Ectodermal cell (in vitro differentiated cells): Measurements from ENCODE around the gene TIPRL.
"Not testable (repeated sequence)": the region's sequence is repeated elsewhere in the genome, so short reads cannot be mapped to it uniquely, and the experiment has no call there.

Source experiments
- H3K27ac ChIP-seq: 2 replicates; pipeline ENCODE4 v1.7.0; 2013; ENCODE audit warnings: mild to moderate bottlenecking, low read depth, low read length; ENCODE audit not compliant: insufficient read depth, poor library complexity, severe bottlenecking
- H3K27me3 ChIP-seq: 2 replicates; pipeline ENCODE4 v1.7.0; 2013; ENCODE audit warnings: mild to moderate bottlenecking, low read length; ENCODE audit not compliant: insufficient read depth, control insufficient read depth, poor library complexity, severe bottlenecking
- H3K36me3 ChIP-seq: one replicate; pipeline ENCODE4 v1.7.0; 2013; ENCODE audit warnings: low read length; ENCODE audit not compliant: control insufficient read depth, insufficient read depth
- H3K4me1 ChIP-seq: one replicate; pipeline ENCODE4 v1.7.0; 2013; ENCODE audit warnings: low read length; ENCODE audit not compliant: control insufficient read depth, insufficient read depth
- H3K4me3 ChIP-seq: 2 replicates; pipeline ENCODE4 v1.7.0; 2013; ENCODE audit warnings: low read depth, low read length, control low read depth; ENCODE audit not compliant: insufficient read depth
- H3K9me3 ChIP-seq: 2 replicates; pipeline ENCODE4 v1.7.0; 2013; ENCODE audit warnings: mild to moderate bottlenecking, low read length, moderate library complexity; ENCODE audit not compliant: control insufficient read depth
- WGBS, 2 experiments: methylation state at CpG; one replicate each; pipeline ENCODE4 v1.1.7; 2013; ENCODE audit warnings: missing lambda C conversion rate in 2 of 2; 5-methylcytosine and 5-hydroxymethylcytosine counted together

TIPRL gene

DNA sequence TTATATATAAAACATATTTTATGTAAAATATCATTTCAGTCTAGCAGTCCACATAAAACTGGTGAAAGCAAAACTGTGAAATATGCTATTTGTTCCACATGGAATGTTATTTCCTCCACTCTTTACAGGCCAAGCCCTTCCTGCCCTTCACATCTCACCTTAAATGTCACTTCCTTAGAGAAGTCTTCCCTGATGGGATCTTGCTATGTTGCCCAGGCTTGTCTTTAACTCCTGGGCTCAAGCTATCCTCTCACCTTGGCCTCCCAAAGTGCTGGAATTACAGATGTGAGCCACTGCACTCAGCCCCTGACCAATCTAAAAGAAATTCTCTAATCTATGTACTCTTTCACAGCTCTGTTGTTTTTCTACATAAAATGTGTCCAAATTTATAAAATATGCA is 39.7 kb upstream of the TIPRL start:
- Histone ChIP-seq H3K27me3 (no peaks in the 10 kb centered on the region), H3K36me3 (no peaks in the 10 kb centered on the region), H3K4me3 (no peak overlapping the region), H3K27ac (no peak overlapping the region), H3K9me3 (no peaks in the 10 kb centered on the region), H3K4me1 (peaks cover 21% of the 10 kb centered on the region)

- no peak overlapping the region for H3K4me3 ChIP-seq
- H3K4me1 ChIP-seq = peaks cover 5% of the 10 kb centered on the region
- 87 to 91% methylated on average over 2 to 3 of the region's 3 CpGs for WGBS, 2 experiments
- H3K27me3 ChIP-seq = no peaks in the 10 kb centered on the region
- H3K36me3 ChIP-seq = no peaks in the 10 kb centered on the region
- no peaks in the 10 kb centered on the region for H3K9me3 ChIP-seq
- H3K27ac ChIP-seq = no peak overlapping the region
These were observed 36.8 kb upstream of the TIPRL start for GRCh38 chr1:168141871-168142385.

DNA sequence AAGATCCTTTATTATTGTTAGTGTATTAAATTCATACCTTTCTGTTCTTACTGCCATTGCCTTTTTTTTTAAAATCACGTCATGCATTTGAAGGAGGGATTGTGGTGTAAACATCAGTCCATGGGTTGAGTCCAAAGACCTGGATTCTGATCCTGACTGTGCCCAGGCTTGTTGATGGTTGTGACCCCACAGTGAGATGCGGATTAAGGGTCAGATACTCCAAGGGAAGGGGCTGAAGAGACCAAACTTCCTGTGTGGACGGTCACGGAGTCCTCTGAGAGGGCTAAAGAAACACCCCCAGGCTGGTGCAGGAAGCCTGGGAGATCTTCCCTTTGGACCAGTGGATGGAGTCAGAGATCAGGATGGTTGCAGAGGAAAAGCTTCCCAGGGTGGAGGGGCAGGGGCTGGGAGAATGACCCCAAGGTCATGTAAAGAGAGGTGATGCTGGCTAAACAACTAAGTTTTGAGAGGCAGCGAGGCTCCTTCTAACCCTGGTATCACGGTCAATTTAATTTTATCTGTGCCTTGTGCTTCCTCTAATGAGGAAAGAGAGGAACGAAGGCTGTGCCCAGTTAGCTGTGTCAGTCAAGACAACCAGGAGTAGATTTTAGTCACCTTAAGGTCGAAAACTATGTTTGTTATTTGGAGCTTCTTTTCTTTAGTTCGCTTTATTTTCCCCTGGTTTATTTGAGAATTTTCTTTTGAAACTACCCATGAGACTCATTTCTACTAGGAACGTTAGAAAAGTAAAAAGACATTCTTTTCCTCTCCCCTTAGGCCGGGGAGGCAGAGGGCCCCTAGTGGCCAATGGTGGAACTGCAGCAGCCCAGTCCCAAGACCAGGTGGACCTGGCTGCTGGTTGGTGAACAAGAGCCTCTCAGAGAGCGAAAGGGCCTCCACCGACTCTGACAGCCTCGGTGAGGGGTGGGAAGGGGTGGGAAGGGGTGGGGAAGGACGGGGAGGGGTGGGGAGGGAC is 33.3 kb upstream of the TIPRL start:
- no peaks in the 10 kb centered on the region for H3K36me3 ChIP-seq
- 47 to 53% methylated on average over 10 to 11 of the region's 15 CpGs for WGBS, 2 experiments
- H3K4me3 ChIP-seq = no peak overlapping the region
- no peaks in the 10 kb centered on the region for H3K9me3 ChIP-seq
- H3K4me1 ChIP-seq = no peaks in the 10 kb centered on the region
- no peaks in the 10 kb centered on the region for H3K27me3 ChIP-seq
- H3K27ac ChIP-seq = no peak overlapping the region

GRCh38 chr1:168146160-168146539 is 32.6 kb upstream of the TIPRL start:
- H3K9me3 ChIP-seq = no peaks in the 10 kb centered on the region
- no peak overlapping the region for H3K27ac ChIP-seq
- no peak overlapping the region for H3K4me3 ChIP-seq
- H3K27me3 ChIP-seq = no peaks in the 10 kb centered on the region
- H3K36me3 ChIP-seq = no peaks in the 10 kb centered on the region
- WGBS, 2 experiments = 86% methylated on average over 2 of the region's 5 CpGs; no CpG with 5 or more reads in 1 of the 2 experiments
- H3K4me1 ChIP-seq = no peaks in the 10 kb centered on the region

- no peaks in the 10 kb centered on the region for H3K36me3 ChIP-seq
- 89 to 94% methylated on average over 10 to 11 of the region's 11 CpGs for WGBS, 2 experiments
- no peak overlapping the region for H3K4me3 ChIP-seq
- no peaks in the 10 kb centered on the region for H3K4me1 ChIP-seq
- no peaks in the 10 kb centered on the region for H3K27me3 ChIP-seq
- no peak overlapping the region for H3K27ac ChIP-seq
- H3K9me3 ChIP-seq = no peaks in the 10 kb centered on the region
These were observed 32.1 kb upstream of the TIPRL start for GRCh38 chr1:168146626-168147025.

- no peaks in the 10 kb centered on the region for H3K27me3 ChIP-seq
- no peak overlapping the region for H3K27ac ChIP-seq
- H3K9me3 ChIP-seq = no peaks in the 10 kb centered on the region
- H3K36me3 ChIP-seq = no peaks in the 10 kb centered on the region
- no peak overlapping the region for H3K4me3 ChIP-seq
- no peaks in the 10 kb centered on the region for H3K4me1 ChIP-seq
- WGBS, 2 experiments = 70 to 74% methylated on average over 4 of the region's 4 CpGs
These were observed 29.8 kb upstream of the TIPRL start for GRCh38 chr1:168148916-168149315.

DNA sequence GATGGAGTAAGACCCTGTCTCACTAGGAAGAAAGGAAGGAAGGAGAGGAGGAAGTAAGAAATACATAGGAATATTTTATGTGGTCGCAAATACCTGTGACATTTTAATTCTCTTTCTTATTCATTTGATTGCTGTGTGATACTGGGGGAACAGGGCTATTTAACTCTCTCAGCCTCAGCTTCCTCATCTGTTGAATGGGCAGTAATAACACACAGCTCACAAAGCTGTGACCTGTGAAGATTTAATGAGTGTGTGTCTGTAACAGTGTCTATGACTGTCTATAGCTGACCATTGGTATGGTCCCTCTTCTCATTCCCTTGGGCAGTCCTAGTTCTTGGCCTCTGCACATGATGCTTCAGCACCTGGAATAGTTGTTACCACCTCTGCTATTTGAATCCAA is 28.5 kb upstream of the TIPRL start:
- H3K9me3 ChIP-seq = no peaks in the 10 kb centered on the region
- H3K27ac ChIP-seq = no peak overlapping the region
- H3K4me1 ChIP-seq = no peaks in the 10 kb centered on the region
- no peaks in the 10 kb centered on the region for H3K27me3 ChIP-seq
- no peaks in the 10 kb centered on the region for H3K36me3 ChIP-seq
- H3K4me3 ChIP-seq = no peak overlapping the region
- 76 to 100% methylated on average over 1 of the region's 1 CpG for WGBS, 2 experiments

DNA sequence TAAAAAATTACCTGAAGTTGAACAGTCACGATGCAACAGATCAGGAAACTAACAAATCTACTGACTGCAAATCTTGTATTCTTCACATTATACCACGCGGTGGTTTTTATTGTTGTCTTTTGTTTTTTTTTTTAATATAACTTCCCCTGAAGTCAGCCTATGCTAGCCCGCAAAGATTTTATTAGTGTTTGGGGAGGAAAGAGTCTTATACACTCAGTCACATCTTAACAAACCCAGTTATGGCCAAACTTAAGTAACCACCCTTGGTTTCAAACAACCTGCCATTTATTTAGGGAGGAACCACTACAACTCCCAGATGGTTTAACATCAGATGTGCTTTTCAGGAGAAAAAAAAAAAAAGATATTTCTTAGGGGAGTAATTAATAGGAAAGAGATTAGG is 26.8 kb upstream of the TIPRL start:
- Histone ChIP-seq H3K27ac (no peak overlapping the region), H3K9me3 (no peaks in the 10 kb centered on the region), H3K36me3 (no peaks in the 10 kb centered on the region), H3K4me1 (no peaks in the 10 kb centered on the region), H3K27me3 (no peaks in the 10 kb centered on the region), H3K4me3 (no peak overlapping the region)
- WGBS, 2 experiments = 100% methylated on average over 1 of the region's 4 CpGs

DNA sequence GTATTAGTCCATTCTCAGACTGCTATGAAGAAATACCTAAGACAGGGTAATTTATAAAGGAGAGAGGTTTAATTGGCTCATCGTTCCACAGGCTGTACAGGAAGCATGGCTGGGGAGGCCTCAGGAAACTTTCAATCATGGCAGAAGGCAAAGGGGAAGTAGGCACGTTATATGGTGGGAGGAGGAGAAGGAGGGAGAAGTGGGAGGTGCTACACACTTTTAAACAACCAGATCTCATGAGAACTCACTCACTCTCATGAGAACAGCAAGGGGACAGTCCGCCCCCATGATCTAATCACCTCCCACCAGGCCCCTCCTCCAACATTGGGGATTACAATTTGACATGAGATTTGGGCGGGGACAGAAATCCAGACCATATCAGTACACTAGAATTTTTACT is 24.1 kb upstream of the TIPRL start:
- not testable (repeated sequence) for H3K4me3 ChIP-seq, H3K36me3 ChIP-seq, H3K9me3 ChIP-seq, H3K4me1 ChIP-seq, H3K27me3 ChIP-seq, H3K27ac ChIP-seq
- WGBS, 2 experiments = 87% methylated on average over 3 to 4 of the region's 4 CpGs

- Histone ChIP-seq H3K27ac (no peak overlapping the region), H3K27me3 (no peaks in the 10 kb centered on the region), H3K4me1 (no peaks in the 10 kb centered on the region), H3K36me3 (no peaks in the 10 kb centered on the region), H3K9me3 (no peaks in the 10 kb centered on the region), H3K4me3 (no peak overlapping the region)
- 56 to 81% methylated on average over 2 to 4 of the region's 4 CpGs for WGBS, 2 experiments
These were observed 22.9 kb upstream of the TIPRL start for GRCh38 chr1:168155910-168156309.
